ENCODE measurements around the gene CDH22.

Gene CDH22

GRCh38 chr20:46342451-46343347 is 34.4 kb upstream of the CDH22 start:
- no peak for DNase-seq

- no peak for DNase-seq
These were observed 33.7 kb upstream of the CDH22 start for GRCh38 chr20:46342010-46342378.

- no peak for DNase-seq
These were observed 33.0 kb upstream of the CDH22 start for GRCh38 chr20:46341074-46342009.

GRCh38 chr20:46339037-46339436 is 30.7 kb upstream of the CDH22 start:
- DNase-seq = no peak

GRCh38 chr20:46336735-46337134 is 28.4 kb upstream of the CDH22 start:
- DNase-seq = no peak

- no peak for DNase-seq
These were observed 26.1 kb upstream of the CDH22 start for GRCh38 chr20:46334303-46334904.

GRCh38 chr20:46333161-46333991 is 25.1 kb upstream of the CDH22 start:
- no peak for DNase-seq

- no peak for DNase-seq
These were observed 24.3 kb upstream of the CDH22 start for GRCh38 chr20:46332373-46333160.

- no peak for DNase-seq
These were observed 23.5 kb upstream of the CDH22 start for GRCh38 chr20:46331611-46332361.

- no peak for DNase-seq
These were observed 22.6 kb upstream of the CDH22 start for GRCh38 chr20:46330831-46331371.

- no peak for DNase-seq
These were observed 21.9 kb upstream of the CDH22 start for GRCh38 chr20:46330072-46330763.

- DNase-seq = no peak
These were observed 20.0 kb upstream of the CDH22 start for GRCh38 chr20:46328200-46328882.

- no peak for DNase-seq
These were observed 19.3 kb upstream of the CDH22 start for GRCh38 chr20:46327557-46327956.

GRCh38 chr20:46325789-46326188 is 17.5 kb upstream of the CDH22 start:
- DNase-seq = no peak

GRCh38 chr20:46324960-46325703 is 16.8 kb upstream of the CDH22 start:
- no peak for DNase-seq

- no peak for DNase-seq
These were observed 16.1 kb upstream of the CDH22 start for GRCh38 chr20:46324379-46324778.

GRCh38 chr20:46323557-46323956 is 15.3 kb upstream of the CDH22 start:
- no peak for DNase-seq

- no peak for DNase-seq
These were observed 14.3 kb upstream of the CDH22 start for GRCh38 chr20:46322641-46323040.

All from NCI-H2081 treated with DMSO at 0.1 percent for 48 hours (cell line).